SKM-1 treated with dmso at 0.1 percent for 144 hours (cell line): ENCODE data around the gene FBXO47.
"Not testable (repeated sequence)": the region's sequence is repeated elsewhere in the genome, so short reads cannot be mapped to it uniquely, and the experiment has no call there.

ENCODE experiments used
- DNase-seq: peaks from one replicate; lab custom pipeline; 2025; ENCODE audit not compliant: unreplicated experiment; lab: John Stamatoyannopoulos, UW

Gene FBXO47

DNA sequence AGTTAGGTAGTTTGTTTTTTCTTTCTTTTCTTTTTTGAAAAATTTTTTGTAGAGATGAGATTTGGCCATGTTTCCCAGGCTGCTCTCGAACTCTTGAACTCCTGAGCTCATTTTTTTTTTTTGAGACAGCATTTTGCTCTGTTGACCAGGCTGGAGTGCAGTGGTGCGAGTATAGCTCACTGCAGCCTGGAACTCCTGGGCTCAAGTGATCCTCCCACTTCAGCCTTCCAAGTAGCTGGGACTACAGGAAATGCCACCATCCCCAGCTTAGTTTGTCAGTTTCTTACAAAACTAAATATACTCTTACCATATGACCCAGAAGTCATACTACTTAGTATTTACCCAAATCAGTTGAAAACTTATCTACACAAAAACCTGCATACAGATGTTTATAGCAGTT lies 14.4 kb upstream of the FBXO47 start:
- DNase-seq = no peak

DNA sequence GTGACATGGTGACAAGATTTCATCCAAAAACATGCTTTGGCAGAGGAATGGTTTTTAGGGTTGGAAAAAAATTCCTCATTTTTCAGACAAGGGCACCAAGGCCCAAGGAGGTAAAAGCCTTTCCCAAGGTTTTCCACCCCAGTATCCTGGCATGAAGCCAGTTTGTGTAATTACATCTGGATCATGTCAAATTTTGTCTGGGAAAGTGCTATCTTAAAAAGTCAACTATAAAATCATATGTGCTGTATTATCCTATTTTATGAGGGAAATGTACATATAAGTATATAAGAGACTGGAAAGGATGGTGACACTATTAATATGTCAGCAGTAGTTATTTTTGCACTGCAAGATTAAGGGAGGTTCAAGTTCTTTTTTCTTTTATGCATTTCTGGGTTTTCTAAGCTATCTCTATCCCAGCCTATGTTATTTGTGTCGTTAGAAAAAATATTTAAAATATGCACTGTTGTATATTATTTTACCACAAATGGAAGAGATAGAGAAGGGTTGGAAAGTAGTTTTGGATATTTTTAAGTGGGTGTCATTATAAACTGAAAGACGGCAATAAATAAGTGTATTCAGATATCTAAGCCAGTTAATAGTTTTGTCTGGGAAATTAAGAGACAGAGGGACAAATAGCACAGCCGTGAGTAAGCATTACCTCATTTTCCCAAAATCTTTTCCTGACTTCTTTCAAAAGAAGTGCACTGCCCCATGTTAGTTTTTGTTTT lies 13.5 kb upstream of the FBXO47 start:
- no peak for DNase-seq

DNA sequence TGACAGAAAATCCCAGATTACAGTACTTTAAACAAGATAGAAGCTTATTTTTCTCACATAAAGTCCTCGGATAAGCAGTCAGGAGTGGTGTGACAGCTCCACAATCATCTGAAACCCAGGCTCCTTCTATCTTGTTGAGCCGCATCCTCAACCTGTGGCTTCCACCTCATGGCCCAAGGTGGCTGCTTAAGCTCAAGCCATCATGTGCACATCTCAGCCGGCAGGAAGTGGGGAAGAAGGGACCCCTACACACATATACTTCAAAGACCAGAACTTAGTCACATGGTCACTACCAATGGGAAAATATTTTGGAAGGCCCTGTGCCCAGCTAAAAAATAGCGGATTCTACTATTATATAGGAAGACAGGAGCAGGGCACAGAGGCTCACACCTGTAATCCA lies 11.0 kb upstream of the FBXO47 start:
- DNase-seq = no peak

DNA sequence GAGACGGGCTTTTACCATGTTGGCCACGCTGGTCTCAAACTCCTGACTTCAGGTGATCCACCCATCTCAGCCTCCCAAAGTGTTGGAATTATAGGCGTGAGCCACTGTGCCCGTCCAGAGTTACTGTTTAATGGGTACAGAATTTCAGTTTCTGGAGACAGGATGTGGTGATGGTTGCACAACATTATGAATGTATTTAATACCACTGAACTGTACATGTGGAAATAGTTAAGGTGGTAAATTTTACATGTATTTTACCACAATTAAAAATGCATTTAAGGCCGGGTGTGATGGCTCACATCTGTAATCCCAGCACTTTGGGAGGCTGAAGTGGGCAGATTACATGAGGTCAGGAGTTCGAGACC lies 9.0 kb upstream of the FBXO47 start:
- peak; percentile 42 for DNase-seq

DNA sequence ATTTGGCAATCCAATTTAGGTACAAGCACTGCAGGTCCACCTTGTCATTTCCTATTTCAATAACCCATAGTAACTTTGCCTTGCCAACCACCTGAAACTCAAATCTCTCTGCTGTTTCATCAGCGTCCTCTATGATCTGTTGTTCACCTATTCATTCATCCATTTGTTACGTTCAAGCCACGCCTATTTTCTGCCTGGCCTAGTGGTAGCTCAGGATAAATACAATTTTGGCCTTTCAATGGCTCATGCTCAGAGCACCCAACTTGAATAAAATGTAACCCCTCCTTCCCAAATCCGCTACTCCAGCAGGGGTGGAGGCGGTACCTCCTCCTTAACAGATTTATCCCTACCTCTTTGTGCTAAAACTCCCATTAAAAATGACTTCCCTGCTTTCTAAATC lies 3.6 kb upstream of the FBXO47 start:
- DNase-seq = no peak

- no peak for DNase-seq
Observed at GRCh38 chr17:38970128-38970527, 2.9 kb upstream of the FBXO47 start.

DNA sequence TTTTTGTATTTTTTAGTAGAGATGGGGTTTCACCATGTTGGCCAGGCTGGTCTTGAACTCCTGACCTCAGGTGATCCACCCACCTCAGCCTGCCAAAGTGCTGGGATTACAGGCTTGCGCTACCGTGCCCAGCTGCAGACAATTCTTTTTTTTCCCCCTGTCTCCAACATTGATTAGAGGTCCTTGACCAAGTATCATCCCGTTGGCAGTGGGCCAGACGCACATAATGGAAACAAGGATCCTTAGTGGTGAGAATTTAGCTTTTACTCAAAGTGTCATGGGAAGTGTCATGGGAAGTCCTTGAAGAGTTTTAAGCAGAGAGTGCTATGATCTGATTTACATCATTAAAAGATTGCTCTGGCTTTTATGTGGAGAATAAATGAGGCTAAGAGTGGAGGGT lies 2.1 kb upstream of the FBXO47 start:
- no peak for DNase-seq

GRCh38 chr17:38961413-38961812 lies 5.8 kb downstream of the FBXO47 start:
- DNase-seq = no peak

- DNase-seq = no peak
Observed at GRCh38 chr17:38960402-38960801, 6.8 kb downstream of the FBXO47 start.

DNA sequence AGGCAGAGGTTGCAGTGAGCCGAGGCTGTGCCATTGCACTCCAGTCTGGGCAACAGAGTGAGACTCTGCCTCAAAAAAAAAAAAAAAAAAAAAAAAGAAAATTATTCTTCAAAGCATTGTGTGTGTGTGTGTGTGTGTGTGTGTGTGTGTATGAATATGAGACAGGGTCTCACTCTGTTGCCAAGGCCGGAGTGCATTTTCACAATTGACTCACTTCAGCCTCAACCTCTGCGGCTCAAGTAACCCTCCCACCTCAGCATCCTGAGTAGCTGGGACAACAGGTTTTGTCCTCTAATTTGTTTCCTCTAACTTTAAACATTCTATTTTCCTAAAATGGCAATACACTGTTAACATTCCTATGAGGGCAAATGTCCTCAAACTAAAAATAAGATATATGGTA lies 7.7 kb downstream of the FBXO47 start:
- no peak for DNase-seq

DNA sequence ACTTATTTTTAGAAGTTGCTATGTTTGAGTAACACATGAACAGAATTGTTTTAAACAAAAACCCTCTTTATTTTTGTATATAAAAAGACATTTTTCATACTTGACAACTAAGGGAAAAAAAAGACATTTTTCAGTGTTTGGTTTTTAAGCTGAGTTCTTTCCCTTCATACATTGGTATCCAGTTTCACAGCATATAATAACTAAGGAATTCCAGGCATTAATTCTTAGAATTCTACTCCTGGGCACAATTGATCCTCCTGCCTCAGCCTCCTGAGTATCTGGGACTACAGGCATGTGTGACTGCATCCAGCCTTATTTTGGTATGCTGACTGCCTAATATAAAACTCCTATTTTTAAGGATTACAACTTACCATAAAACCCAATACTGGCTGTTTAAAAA lies 8.4 kb downstream of the FBXO47 start:
- no peak for DNase-seq

DNA sequence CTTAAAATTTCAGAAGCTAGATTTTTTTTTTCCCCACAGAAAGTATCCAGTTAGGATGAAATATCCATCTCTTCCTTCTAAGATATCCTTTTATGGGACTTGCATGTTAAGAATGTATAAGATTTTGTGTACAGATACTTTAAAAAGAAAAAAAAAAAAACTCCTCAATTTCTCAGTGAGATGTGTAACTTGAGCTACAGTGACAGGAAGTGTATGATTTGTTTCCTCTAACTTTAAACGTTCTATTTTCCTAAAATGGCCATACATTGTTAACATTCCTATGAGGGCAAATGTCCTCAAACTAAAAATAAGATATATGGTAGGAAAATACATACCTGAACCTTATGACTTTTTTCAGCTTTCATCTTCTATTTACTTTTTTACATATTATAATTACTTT lies 8.9 kb downstream of the FBXO47 start:
- no peak for DNase-seq

DNA sequence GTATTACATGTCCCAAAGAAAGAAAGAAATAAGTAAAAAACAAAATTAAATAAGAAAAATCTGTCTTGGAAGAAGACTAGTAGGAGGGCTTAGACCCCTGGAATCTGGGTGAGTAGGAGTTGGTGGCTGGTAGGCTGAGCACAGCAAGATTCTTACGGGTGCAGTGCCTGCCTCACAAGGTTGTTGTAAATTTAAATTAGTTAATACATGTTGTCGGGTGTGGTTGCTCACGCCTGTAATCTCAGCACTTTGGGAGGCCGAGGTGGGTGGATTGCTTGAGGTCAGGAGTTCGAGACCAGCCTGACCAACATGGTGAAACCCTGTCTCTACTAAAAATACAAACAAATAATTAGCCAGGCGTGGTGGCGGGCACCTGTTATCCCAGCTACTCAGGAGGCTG lies 13.4 kb downstream of the FBXO47 start:
- DNase-seq = not testable (repeated sequence)

GRCh38 chr17:38947189-38947588 lies 20.0 kb downstream of the FBXO47 start:
- no peak for DNase-seq

DNA sequence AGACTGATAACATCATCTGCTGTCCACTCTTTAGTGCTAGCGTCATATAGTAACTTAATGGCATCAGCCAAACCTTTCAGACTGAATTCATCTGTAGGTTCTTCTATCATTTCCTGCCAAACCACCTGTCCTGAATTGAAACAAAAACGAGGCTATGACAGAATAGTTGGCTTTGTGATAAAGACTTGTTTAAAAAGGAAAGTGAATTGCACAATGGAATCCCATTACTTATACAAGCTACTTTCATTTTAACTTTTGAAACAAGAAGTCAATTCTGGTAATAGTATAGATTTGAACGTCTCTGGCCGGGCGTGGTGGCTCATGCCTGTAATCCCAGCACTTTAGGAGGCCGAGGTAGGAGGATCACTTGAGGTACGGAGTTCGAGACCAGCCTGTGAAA lies 23.6 kb downstream of the FBXO47 start:
- DNase-seq = no peak

GRCh38 chr17:38942696-38943334 lies 24.4 kb downstream of the FBXO47 start:
- DNase-seq = no peak

DNA sequence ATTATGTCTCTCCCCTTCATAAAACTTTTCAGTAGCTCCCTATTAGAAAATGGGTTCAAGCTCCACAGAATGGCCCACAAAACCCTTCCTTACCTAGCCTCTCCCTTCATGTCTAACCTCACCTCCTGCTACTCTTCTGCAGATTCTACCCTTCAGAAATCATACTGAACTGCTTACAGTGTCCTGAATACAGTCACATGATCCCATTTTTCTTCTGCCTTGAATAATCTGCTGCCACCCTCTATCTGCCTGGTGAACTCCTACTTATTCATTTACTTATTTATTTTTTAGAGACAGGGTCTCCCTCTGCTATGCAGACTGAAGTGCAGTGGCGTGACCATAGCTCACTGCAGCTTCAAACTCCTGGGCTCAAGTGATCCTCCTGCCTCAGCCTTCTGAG lies 26.8 kb downstream of the FBXO47 start:
- DNase-seq = no peak

DNA sequence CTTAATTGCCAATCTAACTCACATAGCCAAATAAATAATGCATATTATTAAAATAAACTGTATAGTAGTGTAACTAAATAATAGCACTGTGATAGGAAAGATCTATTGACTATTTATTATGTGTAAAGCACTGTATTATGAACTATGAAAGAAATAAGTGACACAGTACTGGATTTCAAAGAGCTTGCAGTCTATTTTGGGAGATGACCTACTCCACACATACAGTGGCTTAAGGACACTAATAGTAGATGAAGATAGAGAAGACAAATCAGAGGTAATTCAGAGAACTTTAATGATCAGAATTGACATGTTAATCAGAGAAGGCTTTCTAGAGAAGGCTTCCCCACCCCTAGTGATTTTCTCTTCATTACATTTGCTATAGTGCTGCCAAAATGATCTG lies 27.2 kb downstream of the FBXO47 start:
- no peak for DNase-seq

GRCh38 chr17:38933962-38934361 lies 33.2 kb downstream of the FBXO47 start:
- not testable (repeated sequence) for DNase-seq

DNA sequence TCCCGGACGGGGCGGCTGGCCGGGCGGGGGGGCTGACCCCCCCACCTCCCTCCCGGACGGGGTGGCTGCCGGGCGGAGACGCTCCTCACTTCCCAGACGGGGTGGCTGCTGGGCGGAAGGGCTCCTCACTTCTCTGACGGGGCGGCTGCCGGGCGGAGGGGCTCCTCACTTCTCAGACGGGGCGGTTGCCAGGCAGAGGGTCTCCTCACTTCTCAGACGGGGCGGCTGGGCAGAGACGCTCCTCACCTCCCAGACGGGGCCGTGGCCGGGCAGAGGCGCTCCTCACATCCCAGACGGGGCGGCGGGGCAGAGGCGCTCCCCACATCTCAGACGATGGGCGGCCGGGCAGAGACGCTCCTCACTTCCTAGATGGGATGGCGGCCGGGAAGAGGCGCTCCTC lies 36.4 kb downstream of the FBXO47 start:
- not testable (repeated sequence) for DNase-seq

- DNase-seq = peak; percentile 96
Observed at GRCh38 chr17:38926293-38927070, 40.7 kb downstream of the FBXO47 start.
